Muscle layer of duodenum (tissue), 2 donors: ENCODE results near the gene LIX1L.

Source experiments
- H3K27ac ChIP-seq: one replicate; pipeline ENCODE4 v1.7.0; 2013; ENCODE audit warnings: mild to moderate bottlenecking, low read length
- H3K27me3 ChIP-seq: one replicate; pipeline ENCODE4 v1.7.0; 2013; ENCODE audit warnings: low read depth, mild to moderate bottlenecking, control low read depth, low read length
- H3K36me3 ChIP-seq, 2 donors: one replicate each; pipeline ENCODE4 v1.7.0; 2013; ENCODE audit warnings: low read length in 2 of 2, control low read depth in 1 of 2, mild to moderate bottlenecking in 1 of 2; ENCODE audit not compliant: insufficient read depth in 2 of 2, control insufficient read depth in 1 of 2
- H3K4me1 ChIP-seq, 2 donors: one replicate each; pipeline ENCODE4 v1.7.0; 2013; ENCODE audit warnings: low read length in 2 of 2, mild to moderate bottlenecking in 2 of 2, control low read depth in 1 of 2, moderate library complexity in 1 of 2; ENCODE audit not compliant: insufficient read depth in 2 of 2, control insufficient read depth in 1 of 2
- H3K4me3 ChIP-seq, 2 donors: one replicate each; pipeline ENCODE4 v1.7.0; 2013; ENCODE audit warnings: low read length in 2 of 2, low read depth in 1 of 2, mild to moderate bottlenecking in 1 of 2
- H3K9me3 ChIP-seq, 2 donors: one replicate each; pipeline ENCODE4 v1.7.0; 2013; ENCODE audit warnings: low read length in 2 of 2, control low read depth in 1 of 2, mild to moderate bottlenecking in 1 of 2; ENCODE audit not compliant: control insufficient read depth in 1 of 2
- donor health status: healthy.

The LIX1L gene

GRCh38 chr1:145957443-145958319, at the start of gene LIX1L:
LIX1L (minus strand) TSS chr1:145958017; CDS start chr1:145957927, 90 bp downstream.
- Histone ChIP-seq H3K4me1 (peaks cover 19 to 61% of the 10 kb centered on the region in 2 donors), H3K27me3 (peaks cover 4% of the 10 kb centered on the region), H3K4me3 (peak within 1 kb of the TSS; percentile 67 to 83), H3K9me3 (no peaks in the 10 kb centered on the region), H3K27ac (peak within 1 kb of the TSS; percentile 98), H3K36me3 (no peaks in the 10 kb centered on the region)

GRCh38 chr1:146001709-146002108, 43.9 kb upstream of the LIX1L start:
- Histone ChIP-seq H3K9me3 (no peaks in the 10 kb centered on the region), H3K27ac (no peak overlapping the region), H3K4me1 (peaks cover 6 to 24% of the 10 kb centered on the region in 2 donors), H3K4me3 (no peak overlapping the region), H3K36me3 (no peaks in the 10 kb centered on the region), H3K27me3 (no peaks in the 10 kb centered on the region)

DNA sequence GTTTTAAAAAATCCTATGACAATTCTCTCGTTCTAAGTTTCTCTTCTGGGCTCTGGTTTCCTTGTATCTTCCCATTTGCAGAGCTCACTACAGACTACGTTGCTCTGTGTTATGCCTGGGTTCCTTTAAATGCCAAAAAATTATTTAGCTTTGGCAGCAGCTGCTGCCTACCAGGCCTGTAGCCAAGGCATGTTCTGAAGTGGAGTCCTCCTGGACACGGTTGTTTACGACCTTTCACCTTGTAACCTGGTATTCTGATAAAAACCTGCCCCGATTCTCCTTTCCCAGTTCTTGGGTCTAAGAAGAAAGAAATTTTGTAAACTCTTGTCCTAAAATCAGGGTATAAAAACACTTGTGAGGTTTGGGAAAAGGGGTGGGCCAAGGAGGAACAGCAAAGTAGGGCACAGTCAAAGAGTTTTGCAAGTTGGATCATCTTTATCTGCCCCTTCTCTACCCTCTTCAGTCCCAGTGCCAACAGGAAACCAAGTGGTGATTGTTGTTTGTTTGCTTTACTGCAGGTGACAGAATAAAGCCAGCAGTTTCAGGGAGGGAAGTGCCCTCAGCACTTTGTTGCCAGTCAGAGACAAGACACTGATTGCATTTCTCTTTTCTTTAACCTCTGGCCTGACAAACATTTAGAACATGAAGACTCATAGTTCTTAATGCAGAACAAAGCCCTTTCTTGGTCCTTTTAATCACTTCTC, 41.7 kb upstream of the LIX1L start:
- peaks cover 6 to 21% of the 10 kb centered on the region in 2 donors for H3K4me1 ChIP-seq
- peak overlapping the region in 1 of 2 donors; percentile 100 for H3K4me3 ChIP-seq
- H3K9me3 ChIP-seq, result no peaks in the 10 kb centered on the region
- peaks cover 8 to 9% of the 10 kb centered on the region in 2 donors for H3K36me3 ChIP-seq
- no peaks in the 10 kb centered on the region for H3K27me3 ChIP-seq
- peak overlapping the region; percentile 99 for H3K27ac ChIP-seq

DNA sequence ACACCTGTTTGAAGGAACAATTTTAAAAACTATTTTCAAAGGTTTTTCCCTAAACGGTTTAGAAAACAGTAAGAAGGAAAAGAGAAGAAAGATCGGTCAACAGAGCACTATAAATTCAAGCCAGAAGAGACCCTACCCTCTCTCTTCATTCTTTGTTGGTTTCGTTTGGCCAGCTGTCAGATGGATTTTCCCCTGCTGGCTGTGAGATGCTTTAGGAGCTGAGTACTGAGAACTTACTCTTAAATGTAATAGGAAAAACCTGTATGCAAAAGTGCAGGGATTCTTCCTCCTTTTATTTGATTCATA, 39.9 kb upstream of the LIX1L start:
- H3K27ac ChIP-seq, result peak overlapping the region; percentile 99
- H3K4me3 ChIP-seq, result peak overlapping the region; percentile 99 to 100
- H3K36me3 ChIP-seq, result peaks cover 26 to 27% of the 10 kb centered on the region in 2 donors
- H3K4me1 ChIP-seq, result peaks cover 14 to 26% of the 10 kb centered on the region in 2 donors
- H3K27me3 ChIP-seq, result no peaks in the 10 kb centered on the region
- H3K9me3 ChIP-seq, result no peaks in the 10 kb centered on the region

DNA sequence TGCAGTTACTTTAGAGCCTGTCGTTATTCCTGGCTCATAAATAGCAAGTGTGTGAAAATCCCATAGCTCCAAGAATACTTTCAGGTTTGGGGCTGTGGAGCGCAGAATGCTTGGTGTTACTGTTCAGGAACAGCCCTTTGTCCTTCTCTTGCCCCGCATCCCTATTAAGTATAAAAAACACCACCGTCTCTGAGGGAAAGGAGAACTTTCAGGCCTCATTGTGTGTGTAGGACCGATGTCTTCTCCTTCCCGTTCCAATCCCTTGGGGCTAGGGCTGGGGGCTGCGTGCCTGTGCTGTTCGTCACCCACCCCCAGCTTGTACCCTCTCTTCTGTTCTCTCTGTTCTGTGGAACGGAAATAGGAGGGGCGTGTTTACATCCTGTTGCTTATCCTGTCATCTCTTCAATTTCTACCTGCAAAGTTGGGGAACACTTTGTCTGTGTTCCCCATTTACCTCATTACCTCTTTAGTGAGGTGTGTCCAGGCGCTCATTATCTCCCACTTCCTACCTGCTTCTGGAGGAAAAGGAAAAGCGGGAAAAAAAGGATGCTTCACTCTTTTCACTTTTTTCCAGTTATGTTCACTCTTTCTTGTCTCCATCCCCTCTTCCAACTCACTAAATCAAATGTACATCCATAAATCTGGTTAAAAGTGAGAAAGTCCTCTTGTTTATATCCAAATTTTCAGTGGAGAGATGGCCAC, 39.4 kb upstream of the LIX1L start:
- Histone ChIP-seq H3K36me3 (peaks cover 30% of the 10 kb centered on the region in 2 donors), H3K4me3 (peak overlapping the region; percentile 99 to 100), H3K27ac (peak overlapping the region; percentile 99), H3K27me3 (no peaks in the 10 kb centered on the region), H3K4me1 (peaks cover 14 to 30% of the 10 kb centered on the region in 2 donors), H3K9me3 (no peaks in the 10 kb centered on the region)

DNA sequence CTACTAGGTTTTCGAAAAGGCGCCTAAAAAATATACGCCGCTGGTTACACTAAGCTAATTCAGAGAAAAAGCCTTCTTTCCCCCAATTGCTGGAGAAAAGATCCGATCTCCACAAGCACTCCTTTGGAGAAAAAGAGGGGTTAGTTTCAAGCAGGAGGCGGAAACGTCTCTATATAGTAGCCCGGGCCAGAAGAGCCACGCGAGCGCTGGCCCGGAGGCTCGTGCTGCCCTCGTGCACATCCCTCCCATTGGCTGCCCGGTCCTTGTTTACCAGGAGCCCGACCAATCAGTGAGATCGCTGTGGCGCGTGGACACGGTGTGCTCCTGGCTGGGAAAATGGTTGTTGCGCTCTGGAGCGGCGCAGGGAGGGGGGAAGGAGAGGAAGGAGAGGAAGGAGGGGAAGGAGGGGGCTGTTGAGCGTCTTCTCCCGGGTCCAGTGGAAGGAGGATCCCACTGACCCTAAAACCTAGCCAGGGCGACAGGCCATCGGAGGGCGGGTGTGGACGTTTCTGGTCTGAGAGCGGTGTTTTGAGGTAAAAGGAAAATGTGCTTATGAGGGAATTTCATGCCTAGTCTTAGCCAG, 38.7 kb upstream of the LIX1L start, which contains the start of gene TXNIP:
Gene TXNIP, minus strand, starts transcription at position 147 of the 583 bp plus-strand sequence. CDS start 313 bp downstream, outside the sequence.
- Histone ChIP-seq H3K27ac (peak within 1 kb of the TSS; percentile 99), H3K4me3 (peak within 1 kb of the TSS; percentile 99 to 100), H3K27me3 (no peaks in the 10 kb centered on the region), H3K4me1 (peaks cover 14 to 30% of the 10 kb centered on the region in 2 donors), H3K36me3 (peaks cover 30% of the 10 kb centered on the region in 2 donors), H3K9me3 (no peaks in the 10 kb centered on the region)

GRCh38 chr1:145995964-145996432, 38.2 kb upstream of the LIX1L start:
- Histone ChIP-seq H3K9me3 (no peaks in the 10 kb centered on the region), H3K27me3 (no peaks in the 10 kb centered on the region), H3K36me3 (peaks cover 30% of the 10 kb centered on the region in 2 donors), H3K27ac (peak overlapping the region; percentile 99), H3K4me3 (peak overlapping the region; percentile 99 to 100), H3K4me1 (peaks cover 14 to 30% of the 10 kb centered on the region in 2 donors)

DNA sequence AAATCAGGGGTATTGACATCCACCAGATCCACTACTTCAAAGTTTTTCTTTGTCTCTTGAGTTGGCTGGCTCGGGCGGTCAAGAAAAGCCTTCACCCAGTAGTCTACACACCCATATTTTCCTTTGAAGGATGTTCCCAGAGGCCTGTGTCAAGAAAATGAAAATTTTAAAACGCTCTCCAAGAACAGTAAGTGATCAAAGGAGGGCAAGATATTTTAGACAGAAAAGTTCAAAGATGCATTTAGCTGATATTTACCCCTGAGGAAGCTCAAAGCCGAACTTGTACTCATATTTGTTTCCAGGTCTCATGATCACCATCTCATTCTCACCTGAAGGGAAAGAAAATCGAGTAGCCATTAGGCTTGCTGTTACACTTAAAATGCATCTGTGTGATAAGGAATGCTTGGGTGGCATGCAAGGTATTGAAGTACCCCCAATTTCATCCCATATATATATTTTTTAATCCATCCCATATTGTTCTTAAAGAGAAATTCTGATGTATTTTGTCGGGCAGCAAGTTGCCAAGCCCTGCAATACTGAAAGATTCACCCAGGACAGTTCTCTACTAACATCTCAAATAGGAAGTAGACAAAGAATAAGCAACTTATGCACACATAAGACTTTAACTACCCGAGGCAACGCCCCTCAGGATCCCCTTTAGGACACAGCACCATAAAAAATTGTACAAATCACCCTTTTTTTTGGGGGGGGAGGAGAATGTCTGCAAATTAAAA, 37.5 kb upstream of the LIX1L start:
- H3K4me1 ChIP-seq, result peaks cover 14 to 30% of the 10 kb centered on the region in 2 donors
- H3K36me3 ChIP-seq, result peaks cover 30% of the 10 kb centered on the region in 2 donors
- no peaks in the 10 kb centered on the region for H3K9me3 ChIP-seq
- no peaks in the 10 kb centered on the region for H3K27me3 ChIP-seq
- H3K4me3 ChIP-seq, result peak overlapping the region; percentile 99 to 100
- H3K27ac ChIP-seq, result peak overlapping the region; percentile 99

- H3K36me3 ChIP-seq, result peaks cover 30% of the 10 kb centered on the region in 2 donors
- peaks cover 14 to 26% of the 10 kb centered on the region in 2 donors for H3K4me1 ChIP-seq
- H3K27me3 ChIP-seq, result no peaks in the 10 kb centered on the region
- no peaks in the 10 kb centered on the region for H3K9me3 ChIP-seq
- peak overlapping the region; percentile 99 for H3K27ac ChIP-seq
- H3K4me3 ChIP-seq, result peak overlapping the region; percentile 99 to 100
Measured at GRCh38 chr1:145994391-145995120, 36.7 kb upstream of the LIX1L start.
